HG03025 (cell line): ENCODE measurements around the gene SCAF4.
A peak's percentile ranks its signal among the peaks of the same experiment; 100 is the strongest.
"Not testable (repeated sequence)": the region's sequence is repeated elsewhere in the genome, so short reads cannot be mapped to it uniquely, and the experiment has no call there.

Experiments used
- ATAC-seq: cut with Tn5 transposase; IDR thresholded peaks from one replicate; pipeline ENCODE4 v1.9.1; 2021; ENCODE audit warnings: mild to moderate bottlenecking, moderate library complexity; ENCODE audit not compliant: unreplicated experiment, low FRiP score

The SCAF4 gene

GRCh38 chr21:31675960-31676359, 56.0 kb downstream of the SCAF4 start:
- ATAC-seq, result no peak

- no peak for ATAC-seq
Observed at GRCh38 chr21:31675318-31675717, 56.6 kb downstream of the SCAF4 start.

GRCh38 chr21:31673321-31673912, 58.5 kb downstream of the SCAF4 start:
- no peak for ATAC-seq

GRCh38 chr21:31671931-31672330, 60.0 kb downstream of the SCAF4 start:
- ATAC-seq, result no peak

GRCh38 chr21:31671146-31671716, 60.7 kb downstream of the SCAF4 start:
- ATAC-seq, result no peak

GRCh38 chr21:31670070-31670469, 61.8 kb downstream of the SCAF4 start:
- ATAC-seq, result no peak

- no peak for ATAC-seq
Observed at GRCh38 chr21:31668651-31669491, 63.0 kb downstream of the SCAF4 start.

- no peak for ATAC-seq
Observed at GRCh38 chr21:31667639-31668038, 64.3 kb downstream of the SCAF4 start.

- ATAC-seq, result no peak
Observed at GRCh38 chr21:31667132-31667531, 64.8 kb downstream of the SCAF4 start.

GRCh38 chr21:31666445-31667010, 65.4 kb downstream of the SCAF4 start:
- no peak for ATAC-seq

GRCh38 chr21:31665869-31666268, 66.0 kb downstream of the SCAF4 start:
- not testable (repeated sequence) for ATAC-seq

GRCh38 chr21:31665397-31665796, 66.5 kb downstream of the SCAF4 start:
- ATAC-seq, result no peak

GRCh38 chr21:31663584-31664249, 68.2 kb downstream of the SCAF4 start:
- no peak for ATAC-seq

GRCh38 chr21:31660591-31660990, 71.3 kb downstream of the SCAF4 start:
- ATAC-seq, result no peak

GRCh38 chr21:31660259-31660565, 71.7 kb downstream of the SCAF4 start:
- ATAC-seq, result peak; percentile 38

GRCh38 chr21:31659536-31660258, 72.2 kb downstream of the SCAF4 start, which contains the start of gene SOD1:
TSS of gene SOD1 (plus strand) at chr21:31659693. CDS start at chr21:31659770, 77 bp downstream.
- peak; percentile 93 for ATAC-seq

GRCh38 chr21:31659286-31659535, 72.7 kb downstream of the SCAF4 start:
- ATAC-seq, result peak; percentile 13

GRCh38 chr21:31658053-31658452, 73.9 kb downstream of the SCAF4 start:
- ATAC-seq, result no peak

GRCh38 chr21:31656199-31657095, 75.5 kb downstream of the SCAF4 start:
- no peak for ATAC-seq
